ENCODE data around the gene TAS2R3.
"Not testable (repeated sequence)": the region's sequence is repeated elsewhere in the genome, so short reads cannot be mapped to it uniquely, and the experiment has no call there.

Gene TAS2R3, protein sequence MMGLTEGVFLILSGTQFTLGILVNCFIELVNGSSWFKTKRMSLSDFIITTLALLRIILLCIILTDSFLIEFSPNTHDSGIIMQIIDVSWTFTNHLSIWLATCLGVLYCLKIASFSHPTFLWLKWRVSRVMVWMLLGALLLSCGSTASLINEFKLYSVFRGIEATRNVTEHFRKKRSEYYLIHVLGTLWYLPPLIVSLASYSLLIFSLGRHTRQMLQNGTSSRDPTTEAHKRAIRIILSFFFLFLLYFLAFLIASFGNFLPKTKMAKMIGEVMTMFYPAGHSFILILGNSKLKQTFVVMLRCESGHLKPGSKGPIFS

DNA sequence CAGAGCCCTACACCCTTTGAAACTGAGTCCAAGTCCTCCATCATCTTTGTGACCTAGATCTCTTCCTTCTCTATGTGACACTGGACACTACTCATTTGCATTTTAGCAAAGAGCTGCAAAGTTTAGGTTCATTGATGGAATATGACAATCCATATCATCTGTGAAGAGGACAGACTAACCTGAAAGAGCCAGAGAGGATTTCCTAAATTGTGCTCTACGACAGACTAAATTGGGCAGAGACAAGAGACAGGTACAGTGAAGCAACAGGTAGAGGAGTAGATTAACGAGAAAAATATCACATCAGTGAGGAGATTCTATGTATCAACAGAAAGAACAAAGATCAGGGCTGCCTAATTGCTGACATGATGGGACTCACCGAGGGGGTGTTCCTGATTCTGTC, at the start of gene TAS2R3:
Gene TAS2R3, plus strand, starts transcription at position 301 of the 400 bp plus-strand sequence. Its CDS starts 62 bp downstream, at position 363.
- FAIRE-seq (no peak), DNase-seq (ENCODE audit: low spot score) (no peak)

GRCh38 chr7:141714571-141714970, 49.3 kb upstream of the TAS2R3 start:
- FAIRE-seq (no peak), DNase-seq (ENCODE audit: low spot score) (no peak)

GRCh38 chr7:141715018-141715417, 48.9 kb upstream of the TAS2R3 start:
- DNase-seq (ENCODE audit: low spot score): no peak
- no peak for FAIRE-seq

GRCh38 chr7:141715794-141716689, 47.9 kb upstream of the TAS2R3 start:
- no peak for DNase-seq (ENCODE audit: low spot score)
- FAIRE-seq: no peak

DNA sequence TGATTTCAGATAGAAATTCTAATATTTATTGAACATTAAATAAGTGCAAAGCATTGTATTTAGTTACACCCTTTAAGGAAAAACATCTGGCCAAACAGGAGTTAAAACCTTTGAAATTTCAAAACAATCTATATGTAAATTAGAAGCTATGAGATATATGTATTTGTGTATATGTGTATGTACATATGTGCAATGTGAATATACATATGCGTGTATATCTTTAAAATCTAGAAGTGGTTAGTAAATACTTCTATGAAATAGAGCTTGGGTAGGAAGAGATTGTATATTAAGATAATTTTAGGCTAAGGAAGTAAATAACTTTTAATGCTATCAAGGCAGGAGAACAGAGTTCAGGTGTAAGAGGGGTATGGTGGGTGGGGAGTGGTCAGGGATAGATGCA, 46.4 kb upstream of the TAS2R3 start:
- no peak for FAIRE-seq
- DNase-seq (ENCODE audit: low spot score): no peak

- DNase-seq (ENCODE audit: low spot score) (no peak), FAIRE-seq (no peak)
These were observed 41.4 kb upstream of the TAS2R3 start for GRCh38 chr7:141722529-141722928.

- FAIRE-seq: no peak
These were observed 34.9 kb upstream of the TAS2R3 start for GRCh38 chr7:141729020-141729419.

GRCh38 chr7:141731476-141732149, 32.3 kb upstream of the TAS2R3 start:
- FAIRE-seq: no peak

More at GRCh38 chr7:141729020-141729419, 34.9 kb upstream of the TAS2R3 start:
- DNase-seq (ENCODE audit: low spot score): no peak

GRCh38 chr7:141737118-141737835, 26.6 kb upstream of the TAS2R3 start:
- FAIRE-seq: no peak

More at GRCh38 chr7:141731476-141732149, 32.3 kb upstream of the TAS2R3 start:
- no peak for DNase-seq (ENCODE audit: low spot score)

DNA sequence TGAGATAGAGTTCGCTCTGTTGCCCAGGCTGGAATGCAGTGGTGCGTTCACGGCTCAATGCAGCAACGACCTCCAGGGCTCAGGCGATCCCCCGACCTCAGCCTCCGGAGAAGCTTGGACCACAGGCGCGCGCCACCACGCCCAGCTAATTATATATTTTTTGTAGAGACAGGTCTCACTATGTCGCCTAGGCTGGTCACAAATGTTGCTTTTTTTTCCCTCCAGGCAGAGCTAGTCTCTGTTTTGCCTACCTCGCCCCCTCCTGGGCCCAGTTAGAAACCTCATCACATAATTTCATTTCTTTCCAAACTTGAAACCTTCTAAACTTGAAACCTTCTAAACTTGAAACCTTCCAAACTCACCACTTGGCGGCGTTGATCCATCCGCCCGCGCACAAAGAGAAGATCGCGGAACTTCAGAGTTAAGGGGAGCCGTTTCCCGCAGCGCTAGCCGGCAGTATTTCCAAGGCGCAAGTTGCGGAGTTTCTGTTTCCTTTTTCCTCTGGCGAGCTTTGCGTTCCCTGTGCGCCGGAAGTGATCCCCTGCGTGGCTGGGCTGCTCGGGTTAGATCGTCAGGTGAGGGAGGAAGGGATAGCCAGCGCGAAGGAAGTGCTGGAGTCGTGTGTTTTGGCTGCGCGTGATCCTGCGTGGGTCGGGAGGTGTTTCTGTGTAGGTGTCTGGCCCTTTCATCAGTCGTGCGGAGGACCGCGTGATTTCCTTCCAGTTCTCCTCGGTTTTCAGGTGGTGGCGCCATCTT, 25.9 kb upstream of the TAS2R3 start, which contains the start of gene SSBP1:
Gene SSBP1, plus strand, starts transcription at position 523 of the 756 bp plus-strand sequence. CDS start 809 bp downstream, outside the sequence.
- peak; percentile 96 for DNase-seq (ENCODE audit: low spot score)
- peak; percentile 94 for FAIRE-seq

More at GRCh38 chr7:141737118-141737835, 26.6 kb upstream of the TAS2R3 start:
- DNase-seq (ENCODE audit: low spot score): no peak

DNA sequence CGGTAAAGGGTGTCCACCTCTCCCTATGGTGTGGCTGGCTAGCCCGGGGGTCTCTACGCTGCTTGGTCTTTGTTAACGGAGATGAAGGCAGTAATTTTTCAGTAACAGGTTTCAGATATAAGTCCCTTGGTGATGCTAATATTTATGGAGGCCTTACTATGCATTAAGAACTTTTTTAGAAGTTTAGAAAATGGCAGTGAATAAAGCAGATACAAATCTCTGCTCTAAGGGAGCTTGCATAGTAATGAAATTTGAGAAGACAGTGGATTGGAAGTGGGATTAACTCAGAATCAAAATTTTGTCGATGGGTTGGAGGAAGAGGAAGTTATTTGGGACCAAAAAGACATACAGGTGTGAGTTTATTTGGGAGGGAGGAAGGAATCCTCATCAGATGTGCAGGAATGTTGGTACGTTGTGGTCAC, 25.3 kb upstream of the TAS2R3 start:
- DNase-seq (ENCODE audit: low spot score): no peak
- FAIRE-seq: no peak

GRCh38 chr7:141739250-141739649, 24.6 kb upstream of the TAS2R3 start:
- FAIRE-seq (no peak), DNase-seq (ENCODE audit: low spot score) (no peak)

GRCh38 chr7:141742229-141742628, 21.7 kb upstream of the TAS2R3 start:
- no peak for DNase-seq (ENCODE audit: low spot score)
- FAIRE-seq: no peak

DNA sequence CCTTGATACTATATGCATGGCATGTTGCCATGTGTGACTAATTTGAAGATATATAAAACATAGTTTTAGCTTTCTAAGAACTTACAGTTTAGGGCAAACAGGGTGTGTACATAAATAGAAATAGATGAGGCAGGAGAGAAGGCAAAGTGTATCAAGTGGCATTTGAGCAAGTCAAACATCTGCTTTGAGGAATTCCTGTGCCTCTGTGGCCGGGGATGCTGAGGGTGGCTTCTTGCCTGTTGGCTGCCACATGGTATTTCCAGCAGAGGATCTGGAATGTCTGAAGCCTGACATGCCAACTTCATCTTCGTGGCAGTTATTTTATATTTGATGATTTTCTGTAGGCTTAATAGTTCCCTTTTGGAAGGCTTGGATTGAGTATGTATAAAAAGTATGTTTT, 19.8 kb upstream of the TAS2R3 start:
- DNase-seq (ENCODE audit: low spot score) (no peak), FAIRE-seq (no peak)

DNA sequence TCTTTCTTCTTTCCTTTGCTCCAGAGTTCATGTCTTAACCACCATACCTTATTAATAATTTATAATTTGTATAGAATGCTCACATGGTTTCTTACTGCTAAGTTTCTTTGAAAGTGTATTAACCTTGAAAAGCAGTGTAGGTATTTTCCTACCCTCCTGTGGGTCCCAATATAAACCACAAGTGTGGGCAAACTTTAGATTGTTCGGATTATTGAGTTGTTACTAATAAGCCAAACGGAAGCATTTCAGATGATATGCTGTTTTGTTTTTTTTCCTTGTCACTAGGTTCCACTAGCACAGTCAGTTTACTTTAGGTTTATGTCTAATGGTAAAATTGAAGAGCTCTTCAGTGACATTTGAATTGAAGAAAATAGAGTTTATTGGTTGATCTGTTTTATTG, 15.5 kb upstream of the TAS2R3 start:
- DNase-seq (ENCODE audit: low spot score) (peak; percentile 42), FAIRE-seq (no peak)

GRCh38 chr7:141751904-141752303, 12.0 kb upstream of the TAS2R3 start:
- not testable (repeated sequence) for FAIRE-seq; DNase-seq (ENCODE audit: low spot score)

- DNase-seq (ENCODE audit: low spot score) (no peak), FAIRE-seq (no peak)
These were observed 11.3 kb upstream of the TAS2R3 start for GRCh38 chr7:141752634-141753033.

DNA sequence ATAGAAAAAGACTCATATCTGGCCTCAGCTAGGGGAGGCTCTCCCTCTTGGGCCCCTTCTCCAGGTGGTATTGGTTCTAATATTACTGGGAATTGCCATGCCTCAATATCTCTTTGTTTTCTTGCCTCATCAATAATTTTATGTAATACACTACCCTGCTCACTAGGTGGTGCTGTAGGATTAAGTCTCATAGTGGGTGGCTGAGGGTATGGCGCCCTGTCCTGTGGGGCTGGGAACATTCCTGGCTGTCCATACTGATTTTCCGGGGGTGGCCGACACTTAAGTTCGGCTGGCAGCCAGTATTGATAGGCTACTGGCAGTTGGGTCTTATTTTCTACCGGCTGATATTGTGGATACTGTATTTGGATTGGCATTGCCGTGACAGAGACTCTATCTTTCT, 9.0 kb upstream of the TAS2R3 start:
- no peak for FAIRE-seq
- DNase-seq (ENCODE audit: low spot score): peak; percentile 23

GRCh38 chr7:141770083-141770583, 6.2 kb downstream of the TAS2R3 start:
- DNase-seq (ENCODE audit: low spot score); FAIRE-seq: not testable (repeated sequence)

DNA sequence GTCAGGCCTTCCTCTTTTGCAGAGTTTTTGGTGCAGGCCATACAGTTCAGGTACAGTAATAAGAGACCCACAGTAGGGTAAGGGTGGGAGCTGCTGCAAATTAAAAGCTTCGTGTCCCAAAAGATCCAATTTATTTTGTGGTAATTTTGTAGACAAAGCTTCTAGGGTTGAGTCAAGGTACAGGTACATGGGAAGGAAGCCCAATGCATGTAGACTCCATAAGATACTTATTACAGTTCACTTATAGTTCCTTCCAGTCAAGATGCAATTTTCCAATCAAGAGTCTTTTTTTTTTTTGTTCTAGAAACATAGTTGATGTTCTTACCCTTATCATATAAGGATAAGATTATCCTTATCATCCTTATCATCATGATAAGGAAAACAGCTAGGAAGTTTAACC, 12.5 kb downstream of the TAS2R3 start, which contains the start of gene TAS2R4:
Gene TAS2R4, plus strand, starts transcription at position 301 of the 400 bp plus-strand sequence. CDS start 1,815 bp downstream, outside the sequence.
- DNase-seq (ENCODE audit: low spot score): no peak
- no peak for FAIRE-seq

Data from RCC 7860 (cell line).